Adipose tissue (tissue), 3 donors: Measurements from ENCODE around the gene SH3RF3. TPM values are rescaled to one million over a fixed set of nuclear protein-coding genes. Genes with fewer than 3 reads are reported as not detected.

Experiments used
- H3K27ac ChIP-seq: one replicate; pipeline ENCODE4 v1.5.1; 2013; ENCODE audit warnings: low read depth, low read length
- WGBS, 3 donors: extraction: QIAGEN DNeasy Blood & Tissue Kit; methylation state at CpG; one replicate each; pipeline ENCODE4 v1.1.7; 2013; 5-methylcytosine and 5-hydroxymethylcytosine counted together
- polyA plus RNA-seq, 3 donors: library from polyadenylated mRNA; stranded (reverse); fragments of 200-250 nt; gene quantifications; one replicate each; pipeline ENCODE4 v1.2.3, GENCODE V29; 2013
- donor health status: healthy with polysubstance abuse.
- donor health status: Bipolar disorder and iron deficiency.
- donor health status: healthy.

SH3RF3 gene
- polyA plus RNA-seq, 3 donors: 1.2 to 6.5 (median 5.4) TPM

- WGBS, 3 donors: 91 to 94% (median 93%) methylated on average over 9 of the region's 9 CpGs
Measured at GRCh38 chr2:109337221-109337620, 208.2 kb downstream of the SH3RF3 start.

DNA sequence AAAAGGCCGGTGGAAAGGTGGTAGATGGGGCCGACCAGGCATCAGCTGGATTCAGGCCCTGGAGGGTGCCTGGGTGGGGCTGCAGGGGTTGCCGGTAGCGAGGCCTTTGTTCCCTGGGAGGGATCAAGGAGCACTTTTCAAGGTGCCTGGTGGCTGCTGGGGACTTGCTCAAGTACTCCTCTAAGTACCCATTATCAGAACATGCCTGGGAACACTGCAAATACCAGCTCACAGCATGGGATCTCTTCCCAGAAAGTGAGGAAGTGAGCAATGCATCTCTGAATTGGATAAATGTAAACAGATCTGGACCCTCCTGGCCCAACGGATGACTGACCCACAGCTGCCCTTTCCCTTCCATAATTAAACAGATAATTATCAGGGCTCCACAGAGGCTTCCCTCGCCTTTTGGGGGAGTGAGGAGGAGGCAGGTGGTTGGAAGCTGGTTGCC is 210.5 kb downstream of the SH3RF3 start:
- H3K27ac ChIP-seq: no peak overlapping the region
- 80 to 90% (median 80%) methylated on average over 6 of the region's 6 CpGs for WGBS, 3 donors

More at GRCh38 chr2:109337221-109337620, 208.2 kb downstream of the SH3RF3 start:
- H3K27ac ChIP-seq: no peak overlapping the region

DNA sequence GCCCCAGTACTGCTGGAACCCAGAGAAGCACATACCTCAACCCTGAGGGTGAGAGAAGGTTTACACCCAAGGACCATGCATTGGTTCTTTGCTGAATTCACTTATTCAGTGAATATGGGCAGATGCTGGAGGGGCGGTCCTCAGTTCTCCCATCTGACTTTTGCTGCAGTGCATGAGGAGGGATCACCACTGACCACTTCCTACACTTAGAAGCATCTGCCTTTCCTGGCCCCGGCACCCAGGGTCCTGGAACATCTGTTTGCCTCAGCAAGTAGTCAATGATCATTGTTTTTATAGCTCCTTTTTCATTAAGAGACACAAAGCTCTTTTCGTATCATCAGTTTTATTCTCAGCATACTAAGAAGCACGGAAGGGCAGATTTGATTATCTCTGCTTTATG is 211.4 kb downstream of the SH3RF3 start:
- H3K27ac ChIP-seq: no peak overlapping the region
- 93 to 96% (median 94%) methylated on average over 4 of the region's 4 CpGs for WGBS, 3 donors

DNA sequence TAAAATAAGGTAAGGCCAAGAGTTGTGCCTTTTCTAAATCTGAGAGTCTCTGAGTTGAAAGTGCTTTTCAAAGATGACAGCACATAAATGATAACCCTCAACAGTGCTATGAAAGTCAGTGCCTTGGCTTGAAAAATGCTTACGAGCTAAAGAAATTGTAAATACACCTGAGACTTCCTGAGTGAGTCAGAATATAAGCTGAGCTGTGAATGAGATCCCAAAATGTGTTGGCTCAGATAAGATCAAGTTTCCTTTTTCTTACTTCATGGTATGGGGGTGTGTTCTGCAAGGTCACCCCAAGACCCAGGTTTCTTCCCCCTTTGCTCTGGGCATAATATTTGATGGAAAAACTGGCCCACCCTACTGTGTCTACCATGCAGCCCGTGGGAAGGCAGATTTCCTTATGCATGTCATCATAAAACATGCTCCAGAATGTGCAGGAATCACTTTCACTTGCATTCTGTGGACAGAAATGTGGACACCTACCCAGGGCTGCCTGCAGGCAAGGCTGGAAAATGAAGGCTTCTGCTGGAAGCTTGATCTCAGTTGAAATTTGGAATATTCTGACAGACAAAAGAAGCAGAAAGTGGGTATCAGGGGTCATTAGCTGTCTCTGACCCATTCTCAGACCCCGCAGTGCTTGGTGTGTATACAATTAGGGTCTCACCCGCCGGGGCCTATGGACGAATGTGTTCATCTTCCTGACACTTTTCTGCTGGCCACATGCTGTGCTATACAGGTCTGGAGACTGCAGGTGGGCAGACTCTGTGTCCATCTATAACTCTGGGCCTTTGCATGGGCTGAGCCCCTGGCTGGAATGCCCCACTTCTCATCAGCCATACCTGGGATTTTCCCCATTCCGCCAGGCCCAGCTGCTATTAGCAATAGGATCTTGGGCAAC is 212.6 kb downstream of the SH3RF3 start:
- no peak overlapping the region for H3K27ac ChIP-seq
- 85 to 91% (median 85%) methylated on average over 7 of the region's 7 CpGs for WGBS, 3 donors

DNA sequence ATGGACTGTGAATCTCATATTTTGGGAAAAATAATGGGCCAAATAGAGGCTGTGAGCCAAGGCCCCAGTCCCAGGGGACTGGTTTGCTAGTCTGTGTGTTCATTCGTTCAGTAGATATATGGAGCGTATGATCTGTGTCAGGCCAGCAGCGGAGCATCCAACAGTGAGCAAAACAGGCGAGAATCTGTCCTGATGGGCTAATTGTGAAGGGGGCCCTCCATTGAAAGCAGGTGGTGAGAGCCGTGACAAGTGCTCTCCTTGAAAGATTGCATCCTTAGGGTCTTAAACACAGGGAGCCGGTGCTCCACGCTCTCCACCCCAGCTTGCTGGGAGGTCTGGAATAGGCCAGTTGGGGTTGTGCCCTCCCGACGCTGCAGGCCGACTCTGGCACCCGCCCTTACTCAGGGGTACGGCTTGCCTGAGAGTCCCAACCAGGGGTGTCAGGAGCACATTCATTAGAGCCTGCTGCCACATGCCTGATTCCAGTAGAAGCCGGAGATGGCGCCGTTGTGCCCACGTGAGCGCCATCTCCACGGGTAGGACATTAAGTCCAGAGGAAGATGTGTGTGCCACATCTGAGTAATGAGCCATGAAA is 213.3 kb downstream of the SH3RF3 start:
- 91 to 93% (median 93%) methylated on average over 18 of the region's 18 CpGs for WGBS, 3 donors

GRCh38 chr2:109342930-109343329 is 213.9 kb downstream of the SH3RF3 start:
- 94 to 98% (median 97%) methylated on average over 6 of the region's 6 CpGs for WGBS, 3 donors
- H3K27ac ChIP-seq: no peak overlapping the region

More for the DNA sequence above, 213.3 kb downstream of the SH3RF3 start:
- no peak overlapping the region for H3K27ac ChIP-seq

GRCh38 chr2:109343460-109343859 is 214.5 kb downstream of the SH3RF3 start:
- no peak overlapping the region for H3K27ac ChIP-seq
- 89 to 95% (median 90%) methylated on average over 5 of the region's 5 CpGs for WGBS, 3 donors

GRCh38 chr2:109344270-109344805 is 215.3 kb downstream of the SH3RF3 start:
- H3K27ac ChIP-seq: no peak overlapping the region
- WGBS, 3 donors: 92 to 97% (median 96%) methylated on average over 9 of the region's 9 CpGs

DNA sequence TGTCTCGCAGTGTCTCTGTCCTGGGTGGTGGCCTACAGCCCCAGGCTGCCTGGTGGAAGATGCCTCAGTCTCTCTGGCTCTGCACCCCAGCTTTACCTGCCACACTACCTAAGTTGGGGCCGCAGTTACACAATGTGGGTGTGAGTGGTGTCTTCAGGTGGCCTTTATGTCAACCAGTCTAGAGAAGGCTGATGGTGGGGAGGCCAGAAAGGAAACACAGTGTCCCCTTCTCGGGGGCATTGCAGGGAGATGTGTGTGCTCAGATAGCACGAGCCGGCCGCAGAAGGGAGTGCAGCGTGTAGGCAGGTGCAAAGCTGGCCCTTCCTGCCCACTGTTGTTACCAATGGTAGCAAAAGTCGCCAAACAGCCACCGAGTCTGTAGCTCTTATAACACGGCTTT is 216.1 kb downstream of the SH3RF3 start:
- WGBS, 3 donors: 86 to 94% (median 93%) methylated on average over 10 of the region's 10 CpGs
- H3K27ac ChIP-seq: no peak overlapping the region

DNA sequence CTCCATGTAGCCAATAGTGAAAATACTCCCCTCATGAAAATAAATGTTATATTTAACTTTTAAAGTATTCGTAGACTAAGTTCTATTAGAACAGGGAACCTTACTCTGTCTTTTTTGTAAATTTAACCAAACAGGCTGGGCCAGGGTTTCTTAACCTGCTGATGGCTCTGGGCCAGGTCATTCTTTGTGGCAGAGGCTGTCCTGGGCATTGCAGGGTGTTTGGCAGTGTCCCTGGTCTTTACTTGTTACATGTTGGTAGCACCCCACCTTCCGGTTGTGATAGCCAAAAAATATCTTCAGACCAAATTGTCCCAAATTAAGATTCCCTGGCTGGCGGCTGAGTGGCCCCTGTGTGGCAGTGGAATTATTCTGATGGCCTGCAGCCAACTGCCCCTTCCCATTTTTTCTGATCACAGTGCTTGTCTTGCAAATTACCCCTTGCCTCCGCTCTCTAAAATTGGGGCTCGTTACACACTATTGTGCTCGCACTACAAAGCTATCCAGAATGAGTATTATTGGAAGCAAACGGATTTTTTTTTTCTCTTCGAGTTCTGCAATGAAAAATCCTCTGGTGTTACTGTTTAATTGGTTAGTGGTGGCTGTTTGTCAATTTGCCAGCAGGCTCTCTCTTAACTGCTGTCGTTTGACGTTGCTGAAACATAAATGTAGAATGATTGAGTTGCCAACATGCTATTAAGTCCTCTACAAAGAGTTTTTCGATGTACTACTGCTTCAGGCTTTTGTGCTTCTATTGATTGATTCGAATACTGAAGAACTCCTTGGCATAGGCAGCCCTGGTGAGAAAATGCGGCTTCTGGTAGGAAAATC is 216.9 kb downstream of the SH3RF3 start:
- H3K27ac ChIP-seq: no peak overlapping the region
- 56 to 89% (median 86%) methylated on average over 13 of the region's 13 CpGs for WGBS, 3 donors

DNA sequence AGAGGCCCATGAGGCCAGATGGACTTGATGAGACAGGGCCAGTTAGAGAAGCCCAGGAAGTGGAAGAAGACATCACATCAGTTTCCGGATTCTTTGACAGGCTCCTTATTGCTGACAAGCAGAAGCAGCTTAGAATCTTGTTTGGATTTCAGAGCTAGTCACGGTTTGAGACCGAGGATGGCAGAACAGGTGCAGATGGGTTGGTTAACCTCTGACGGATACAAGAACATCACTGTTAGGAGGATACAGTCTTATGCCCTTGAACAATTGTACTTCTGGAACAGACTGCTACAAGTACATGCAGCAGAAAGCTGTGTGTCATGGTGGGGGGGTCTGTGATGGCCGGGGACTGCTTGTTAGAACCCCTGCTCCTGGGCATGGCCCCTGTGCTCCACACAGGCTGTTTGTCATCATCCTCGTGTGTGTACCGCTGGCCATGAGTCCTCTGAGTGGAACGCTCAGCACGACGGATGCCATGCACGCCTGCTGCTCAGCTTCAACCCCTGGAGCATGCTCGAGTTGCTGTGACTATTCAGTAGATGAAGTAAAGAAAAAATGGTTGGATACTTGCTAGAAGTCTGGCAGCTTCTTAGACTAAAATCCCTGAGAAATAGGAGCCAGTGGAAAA is 217.7 kb downstream of the SH3RF3 start:
- WGBS, 3 donors: 91 to 95% (median 95%) methylated on average over 12 of the region's 12 CpGs
- H3K27ac ChIP-seq: no peak overlapping the region

GRCh38 chr2:109347626-109348025 is 218.6 kb downstream of the SH3RF3 start:
- 84 to 94% (median 87%) methylated on average over 13 of the region's 13 CpGs for WGBS, 3 donors
- H3K27ac ChIP-seq: no peak overlapping the region

DNA sequence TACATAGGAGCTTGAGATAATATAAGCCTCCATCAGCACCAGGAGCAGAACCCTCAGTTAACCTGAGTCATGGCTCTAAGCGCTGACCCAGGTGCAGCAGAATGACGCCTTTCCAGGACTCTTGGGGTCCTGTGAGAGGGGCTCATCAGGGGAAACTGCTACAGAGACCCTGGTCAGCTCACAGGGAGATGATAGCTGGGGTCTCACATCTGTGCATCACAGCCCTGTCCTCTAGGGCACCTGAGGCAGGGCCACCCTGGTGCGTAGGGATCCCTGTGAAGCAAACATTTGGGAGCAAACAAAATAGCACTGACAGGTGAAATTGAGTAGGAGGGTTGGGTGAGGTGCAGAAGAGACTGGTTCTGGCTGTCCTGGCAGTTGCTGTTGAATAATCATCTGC is 219.2 kb downstream of the SH3RF3 start:
- no peak overlapping the region for H3K27ac ChIP-seq
- 91 to 95% (median 95%) methylated on average over 3 of the region's 3 CpGs for WGBS, 3 donors

GRCh38 chr2:109348671-109349502 is 219.9 kb downstream of the SH3RF3 start:
- H3K27ac ChIP-seq: no peak overlapping the region
- 41 to 76% (median 43%) methylated on average over 13 of the region's 13 CpGs for WGBS, 3 donors

- WGBS, 3 donors: 84 to 86% (median 84%) methylated on average over 18 of the region's 18 CpGs
- H3K27ac ChIP-seq: no peak overlapping the region
Measured at GRCh38 chr2:109349503-109350465, 220.8 kb downstream of the SH3RF3 start.

DNA sequence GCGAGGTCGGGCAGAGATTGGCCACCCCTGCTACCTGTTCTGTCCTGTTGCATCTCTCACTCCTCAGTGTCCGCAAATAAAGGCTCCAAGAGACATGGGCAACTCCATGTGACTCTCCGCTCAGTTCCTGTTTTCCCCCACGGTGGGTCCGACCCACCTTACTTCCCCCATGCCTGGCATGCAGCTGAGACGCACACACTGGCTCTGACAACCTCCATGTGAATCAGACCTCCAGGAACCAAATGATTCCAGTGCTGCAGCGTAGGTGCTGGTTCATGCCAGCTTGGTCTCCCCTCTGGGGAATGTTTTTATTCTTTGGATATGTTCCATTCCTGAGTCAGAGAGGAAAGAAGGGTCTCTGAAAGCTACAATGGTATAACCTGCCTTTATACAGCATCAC is 221.5 kb downstream of the SH3RF3 start:
- WGBS, 3 donors: 71 to 91% (median 73%) methylated on average over 8 of the region's 8 CpGs
- no peak overlapping the region for H3K27ac ChIP-seq
